Fibroblast of mammary gland (primary cell): ENCODE data around the gene CD302.

ENCODE experiments used
- DNase-seq: peaks from one replicate; pipeline ENCODE4 v3.0.0-alpha.2; 2010; ENCODE audit warnings: low read depth
- H3K4me3 ChIP-seq: 2 replicates; pipeline ENCODE4 v1.5.1; 2011; ENCODE audit warnings: low read depth, mild to moderate bottlenecking, low read length, moderate library complexity; ENCODE audit not compliant: control insufficient read depth
- TF ChIP-seq, protein P1 (sequence below): conservative IDR thresholded peaks from 2 replicates; pipeline ENCODE4 v1.5.1; 2011; ENCODE audit warnings: low read depth, low read length, inconsistent platforms; ENCODE audit not compliant: control insufficient read depth, insufficient read depth

The CD302 gene

DNA sequence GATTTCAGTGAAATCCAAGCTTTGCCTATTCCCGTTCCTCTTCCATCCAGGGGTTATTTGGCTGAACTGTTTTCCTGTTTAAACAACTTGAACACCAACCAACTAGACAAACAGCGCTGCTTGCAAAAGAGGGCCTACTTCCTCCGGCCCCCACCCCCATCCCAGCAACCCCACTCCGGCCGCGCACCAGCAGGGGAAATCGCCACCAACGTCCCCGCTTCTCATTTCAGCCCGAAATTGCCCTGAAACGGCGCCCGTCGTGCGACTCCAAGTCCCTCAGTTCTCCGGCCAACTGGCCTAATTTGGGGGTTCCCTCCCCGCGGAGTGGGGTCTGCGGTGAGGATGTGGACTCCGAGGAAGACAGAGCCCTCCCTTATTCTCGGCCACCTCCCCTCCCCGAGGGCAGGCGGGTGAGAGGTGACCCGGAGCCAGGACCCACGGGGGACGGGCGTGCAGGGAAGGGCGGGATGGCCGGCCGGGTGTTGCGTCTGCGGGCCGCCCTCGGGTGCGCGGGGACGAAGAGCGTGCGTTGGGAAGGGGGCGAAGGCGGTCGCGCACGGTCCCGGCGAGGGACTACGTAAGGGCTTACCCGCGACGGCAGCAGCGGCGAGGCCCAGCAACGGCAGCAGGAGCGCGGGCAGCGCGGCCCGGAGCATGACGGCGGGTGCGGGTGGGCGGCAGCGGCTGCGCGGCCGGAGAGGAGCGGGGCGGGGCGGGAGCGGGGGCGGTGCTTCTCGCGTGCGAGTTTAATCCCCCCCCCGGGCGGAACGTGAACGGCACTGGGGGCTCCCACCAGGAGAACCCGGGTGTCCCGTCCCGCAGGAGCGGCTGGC is at the start of gene CD302:
CD302 (minus strand) TSS at position 666 of the 833 bp plus-strand sequence; CDS start at position 656, 10 bp downstream.
- TF ChIP-seq, protein P1, sequence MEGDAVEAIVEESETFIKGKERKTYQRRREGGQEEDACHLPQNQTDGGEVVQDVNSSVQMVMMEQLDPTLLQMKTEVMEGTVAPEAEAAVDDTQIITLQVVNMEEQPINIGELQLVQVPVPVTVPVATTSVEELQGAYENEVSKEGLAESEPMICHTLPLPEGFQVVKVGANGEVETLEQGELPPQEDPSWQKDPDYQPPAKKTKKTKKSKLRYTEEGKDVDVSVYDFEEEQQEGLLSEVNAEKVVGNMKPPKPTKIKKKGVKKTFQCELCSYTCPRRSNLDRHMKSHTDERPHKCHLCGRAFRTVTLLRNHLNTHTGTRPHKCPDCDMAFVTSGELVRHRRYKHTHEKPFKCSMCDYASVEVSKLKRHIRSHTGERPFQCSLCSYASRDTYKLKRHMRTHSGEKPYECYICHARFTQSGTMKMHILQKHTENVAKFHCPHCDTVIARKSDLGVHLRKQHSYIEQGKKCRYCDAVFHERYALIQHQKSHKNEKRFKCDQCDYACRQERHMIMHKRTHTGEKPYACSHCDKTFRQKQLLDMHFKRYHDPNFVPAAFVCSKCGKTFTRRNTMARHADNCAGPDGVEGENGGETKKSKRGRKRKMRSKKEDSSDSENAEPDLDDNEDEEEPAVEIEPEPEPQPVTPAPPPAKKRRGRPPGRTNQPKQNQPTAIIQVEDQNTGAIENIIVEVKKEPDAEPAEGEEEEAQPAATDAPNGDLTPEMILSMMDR, result no peak
- peak within 1 kb of the TSS; percentile 83 for H3K4me3 ChIP-seq
- DNase-seq, result peak; percentile 47

DNA sequence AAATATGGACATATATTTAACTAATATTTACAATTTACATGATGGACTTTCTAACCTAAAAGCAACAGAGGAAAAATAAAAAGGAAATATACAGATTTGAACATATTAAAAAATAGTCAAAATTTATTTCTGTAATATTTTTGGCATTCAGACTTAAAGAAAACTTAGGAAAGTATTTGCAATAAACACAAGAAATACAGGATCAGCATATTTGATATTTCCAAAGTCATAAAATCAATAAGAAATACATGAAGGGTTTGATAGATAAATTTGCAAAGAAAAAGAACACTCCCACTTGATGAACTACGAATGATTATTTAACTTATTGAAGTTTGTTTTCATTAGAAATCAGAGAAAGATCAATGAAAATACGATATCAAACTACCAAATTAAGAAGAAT is 48.6 kb upstream of the CD302 start:
- no peak for DNase-seq
- no peak overlapping the region for H3K4me3 ChIP-seq
- TF ChIP-seq, protein P1, result no peak

- no peak overlapping the region for H3K4me3 ChIP-seq
- DNase-seq, result no peak
- TF ChIP-seq, protein P1, result no peak
These were observed 42.6 kb upstream of the CD302 start for GRCh38 chr2:159840616-159841015.

- no peak overlapping the region for H3K4me3 ChIP-seq
- TF ChIP-seq, protein P1, result no peak
- no peak for DNase-seq
These were observed 34.9 kb upstream of the CD302 start for GRCh38 chr2:159832858-159833257.

DNA sequence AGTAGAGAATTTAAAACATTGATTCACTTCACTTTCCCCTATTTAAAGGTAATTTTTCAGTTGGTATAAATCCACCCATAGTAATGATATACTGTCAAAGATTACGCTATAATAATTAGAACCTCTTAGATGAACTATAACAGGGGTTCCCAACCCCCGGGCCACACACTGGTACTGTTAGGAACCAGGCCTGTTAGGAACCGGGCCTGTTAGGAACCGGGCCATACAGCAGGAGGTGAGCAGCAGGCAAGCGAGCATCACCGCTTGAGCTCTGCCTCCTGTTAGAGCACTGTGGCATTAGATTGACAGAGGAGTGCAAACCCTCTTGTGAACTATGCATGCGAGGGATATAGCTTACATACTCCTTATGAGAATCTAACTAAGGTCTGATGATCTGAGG is 34.0 kb upstream of the CD302 start:
- H3K4me3 ChIP-seq, result no peak overlapping the region
- DNase-seq, result no peak
- TF ChIP-seq, protein P1, result no peak

- DNase-seq, result no peak
- TF ChIP-seq, protein P1, result no peak
- H3K4me3 ChIP-seq, result no peak overlapping the region
These were observed 31.4 kb upstream of the CD302 start for GRCh38 chr2:159829376-159829775.
